Gastrocnemius medialis (tissue), 4 donors: ENCODE results near the gene DIPK1B. TPM values are rescaled to one million over a fixed set of nuclear protein-coding genes. Genes with fewer than 3 reads are reported as not detected.

Experiments used
- ATAC-seq, 2 donors: fragments of 150-250 bp; one replicate each; pipeline ENCODE4 v1.9.1; 2016
- DNase-seq, 2 donors: peaks; one replicate each; pipeline ENCODE4 v3.0.0-alpha.2; 2019
- H3K27ac ChIP-seq, 4 donors: fragments of 200-600 bp; sonication (generic); 1 replicate in 1 of 4; 2 replicates in 3 of 4; pipeline ENCODE4 v1.5.1; 2016 to 2018; ENCODE audit warnings: mild to moderate bottlenecking in 2 of 4, moderate library complexity in 1 of 4
- H3K27me3 ChIP-seq, 3 donors: fragments of 200-600 bp; sonication (generic) in 2 of 3; 1 replicate in 1 of 3; 2 replicates in 2 of 3; pipeline versions ENCODE4 v1.5.1 to v1.6.0; 2016 to 2019; ENCODE audit warnings: mild to moderate bottlenecking in 1 of 3, moderate library complexity in 1 of 3
- H3K36me3 ChIP-seq, 2 donors: fragments of 200-600 bp; sonication (generic) in 1 of 2; one replicate each; pipeline ENCODE4 v1.5.1; 2017 to 2018
- H3K4me1 ChIP-seq, 2 donors: fragments of 200-600 bp; sonication (generic) in 1 of 2; one replicate each; pipeline ENCODE4 v1.5.1; 2016 to 2017; ENCODE audit warnings: mild to moderate bottlenecking in 2 of 2
- H3K4me3 ChIP-seq, 4 donors: fragments of 200-600 bp; sonication (generic) in 3 of 4; 1 replicate in 1 of 4; 2 replicates in 3 of 4; pipeline ENCODE4 v1.5.1; 2016 to 2019; ENCODE audit warnings: mild to moderate bottlenecking in 2 of 4
- H3K9me3 ChIP-seq, 3 donors: fragments of 200-600 bp; sonication (generic) in 2 of 3; 1 replicate in 1 of 3; 2 replicates in 2 of 3; pipeline ENCODE4 v1.5.1; 2016 to 2019
- POLR2A ChIP-seq, 2 donors: fragments of 450-650 bp; IDR thresholded peaks; one replicate each; pipeline ENCODE4 v1.6.1; 2017; ENCODE audit warnings: antibody characterized with exemption in 2 of 2, mild to moderate bottlenecking in 2 of 2, moderate library complexity in 2 of 2
- in situ Hi-C, 4 donors: fragments of 200-750 bp; cut with MboI; loops; one replicate each; pipeline versions ENCODE4 v1.15.0 to v1.8.0; 2017; ENCODE audit warnings: low sequenced_read_pairs in 4 of 4
- intact Hi-C: fragments of 100-400 bp; cut with DNase I; formaldehyde crosslinking; loops from one replicate; pipeline ENCODE4 v1.15.1; 2023; ENCODE audit warnings: low total_unique reads
- total RNA-seq, 4 donors: library from RNA; depleted of rRNA; stranded (reverse); fragments of >200 nt; gene quantifications; one replicate each; pipeline versions ENCODE4 v1.1.0 to v1.2.3, GENCODE V29; 2016
- TF ChIP-seq, protein P1 (sequence below), 5 experiments: fragments of 450-650 bp in 3 of 5; fragments of 200-600 bp in 2 of 5; sonication (generic) in 2 of 5; IDR thresholded peaks in 4 of 5; conservative IDR thresholded peaks in 1 of 5; 1 replicate in 4 of 5; 2 replicates in 1 of 5; pipeline ENCODE4 v1.5.1; 2016 to 2019; ENCODE audit warnings: antibody characterized with exemption in 5 of 5, mild to moderate bottlenecking in 3 of 5, moderate library complexity in 3 of 5

Gene DIPK1B
- total RNA-seq, 4 donors from 2014 or later: 1.8 to 4.6 (median 3.8) TPM

DNA sequence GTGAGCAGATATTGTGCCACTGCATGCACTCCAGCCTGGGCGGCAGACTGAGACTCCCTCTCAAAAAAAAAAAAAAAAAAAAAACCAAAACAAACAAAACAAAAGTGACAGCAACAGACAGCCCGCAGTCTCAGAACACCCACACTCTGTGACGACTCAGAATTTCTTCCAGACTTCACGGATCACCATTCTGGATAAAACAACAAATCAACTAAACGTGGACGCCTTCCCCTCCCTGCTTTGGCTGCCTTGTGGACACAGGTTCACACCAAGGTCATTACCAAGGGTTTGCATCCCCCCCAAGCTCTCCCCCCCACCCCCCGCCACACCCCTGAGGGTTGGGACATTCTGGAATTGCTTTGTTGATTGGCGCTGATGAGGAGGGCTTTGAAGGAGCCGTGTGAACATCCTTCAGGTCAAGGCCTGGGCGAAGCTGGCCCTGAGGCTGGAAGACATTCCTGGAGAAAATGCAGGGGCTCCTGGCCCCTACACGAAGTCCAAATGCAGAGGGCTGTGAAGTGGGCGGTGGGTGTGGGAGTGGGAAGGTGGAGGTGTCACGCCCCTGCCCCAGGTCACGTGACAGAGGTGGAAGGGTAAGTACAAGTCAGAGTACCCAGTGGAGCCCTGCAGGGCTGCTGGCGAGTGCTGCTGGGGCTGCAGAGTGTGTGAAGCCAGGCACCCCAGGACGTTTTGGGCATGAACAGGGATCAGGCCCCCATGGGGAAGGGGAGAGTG lies 20.2 kb downstream of the DIPK1B start:
- in situ Hi-C loops (no loop called here), intact Hi-C loops (no loop called here)
- Histone ChIP-seq H3K4me3 (no peak overlapping the region), H3K4me1 (peaks cover 7 to 9% of the 10 kb centered on the region in 2 donors), H3K9me3 (no peaks in the 10 kb centered on the region), H3K36me3 (no peaks in the 10 kb centered on the region), H3K27me3 (no peaks in the 10 kb centered on the region), H3K27ac (no peak overlapping the region)
- DNase-seq (no peak), ATAC-seq (no peak)
- TF ChIP-seq, protein P1, sequence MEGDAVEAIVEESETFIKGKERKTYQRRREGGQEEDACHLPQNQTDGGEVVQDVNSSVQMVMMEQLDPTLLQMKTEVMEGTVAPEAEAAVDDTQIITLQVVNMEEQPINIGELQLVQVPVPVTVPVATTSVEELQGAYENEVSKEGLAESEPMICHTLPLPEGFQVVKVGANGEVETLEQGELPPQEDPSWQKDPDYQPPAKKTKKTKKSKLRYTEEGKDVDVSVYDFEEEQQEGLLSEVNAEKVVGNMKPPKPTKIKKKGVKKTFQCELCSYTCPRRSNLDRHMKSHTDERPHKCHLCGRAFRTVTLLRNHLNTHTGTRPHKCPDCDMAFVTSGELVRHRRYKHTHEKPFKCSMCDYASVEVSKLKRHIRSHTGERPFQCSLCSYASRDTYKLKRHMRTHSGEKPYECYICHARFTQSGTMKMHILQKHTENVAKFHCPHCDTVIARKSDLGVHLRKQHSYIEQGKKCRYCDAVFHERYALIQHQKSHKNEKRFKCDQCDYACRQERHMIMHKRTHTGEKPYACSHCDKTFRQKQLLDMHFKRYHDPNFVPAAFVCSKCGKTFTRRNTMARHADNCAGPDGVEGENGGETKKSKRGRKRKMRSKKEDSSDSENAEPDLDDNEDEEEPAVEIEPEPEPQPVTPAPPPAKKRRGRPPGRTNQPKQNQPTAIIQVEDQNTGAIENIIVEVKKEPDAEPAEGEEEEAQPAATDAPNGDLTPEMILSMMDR (IDR thresholded peaks at IDR 0.05 in 4 of 5, conservative IDR thresholded peaks at IDR 0.05 in 1 of 5): no peak
- TF ChIP-seq POLR2A (IDR thresholded peaks at IDR 0.05): no peak

DNA sequence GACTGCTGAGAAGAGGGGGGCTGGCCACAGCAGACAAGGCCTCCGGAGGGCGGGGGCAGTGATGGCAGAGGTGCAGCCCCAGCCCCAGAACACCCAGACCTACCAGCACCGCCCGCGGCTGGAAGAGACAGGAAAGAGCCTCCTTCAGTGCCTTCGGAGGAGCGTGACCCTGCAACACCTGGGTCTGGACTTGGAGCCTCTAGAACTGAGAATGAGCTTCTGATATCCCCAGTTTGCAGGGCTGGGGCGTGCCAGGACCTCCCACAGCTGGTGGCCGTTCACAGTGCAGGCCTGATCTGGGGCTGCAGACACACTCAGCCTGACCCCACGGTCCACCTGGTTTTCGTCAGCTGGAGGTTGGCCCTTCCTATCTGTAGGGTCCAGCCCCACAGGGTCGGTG lies 21.2 kb downstream of the DIPK1B start:
- Histone ChIP-seq H3K4me1 (peaks cover 7% of the 10 kb centered on the region in 2 donors), H3K4me3 (no peak overlapping the region), H3K27me3 (no peaks in the 10 kb centered on the region), H3K9me3 (no peaks in the 10 kb centered on the region), H3K36me3 (no peaks in the 10 kb centered on the region), H3K27ac (no peak overlapping the region)
- TF ChIP-seq, protein P1 (IDR thresholded peaks at IDR 0.05 in 4 of 5, conservative IDR thresholded peaks at IDR 0.05 in 1 of 5): no peak
- TF ChIP-seq POLR2A (IDR thresholded peaks at IDR 0.05): no peak
- no peak for DNase-seq
- intact Hi-C loops: no loop called here
- ATAC-seq: no peak
- in situ Hi-C loops: no loop called here

DNA sequence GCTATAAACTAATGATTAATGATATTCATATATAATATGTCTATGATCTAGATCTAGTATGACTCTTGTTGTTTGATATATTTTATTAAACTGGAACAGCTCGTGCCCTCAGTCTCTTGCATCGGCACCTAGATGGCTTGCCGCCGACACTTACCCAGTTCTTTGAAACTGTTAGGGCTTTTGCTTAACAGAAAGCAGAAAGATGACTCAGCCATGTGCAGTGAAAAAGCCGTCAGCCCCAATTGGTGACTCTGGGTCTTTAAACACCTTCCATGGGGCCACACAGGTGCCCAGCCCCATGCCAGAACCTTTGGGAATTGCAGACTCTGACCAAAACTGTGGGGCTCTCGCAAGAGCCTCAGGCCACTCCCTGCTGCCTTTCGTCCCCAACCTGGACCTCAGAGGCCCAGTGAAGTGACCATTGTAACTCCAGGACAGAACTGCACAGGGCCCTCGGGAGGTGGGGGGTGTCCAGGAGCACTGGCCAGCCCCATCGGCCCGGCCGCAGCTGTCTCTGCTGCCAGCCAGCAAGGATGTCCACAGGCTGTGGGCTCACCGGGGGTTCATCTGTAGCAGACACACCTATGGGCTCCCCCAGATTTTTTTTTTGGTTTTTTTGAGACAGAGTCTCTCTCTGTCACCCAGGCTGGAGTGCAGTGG lies 22.6 kb downstream of the DIPK1B start:
- no peaks in the 10 kb centered on the region for H3K4me1 ChIP-seq
- H3K36me3 ChIP-seq: no peaks in the 10 kb centered on the region
- no peak for ATAC-seq
- no peak overlapping the region for H3K4me3 ChIP-seq
- no peak overlapping the region for H3K27ac ChIP-seq
- H3K9me3 ChIP-seq: no peaks in the 10 kb centered on the region
- intact Hi-C loops: no loop called here
- in situ Hi-C loops: no loop called here
- peaks cover 2% of the 10 kb centered on the region in 3 donors for H3K27me3 ChIP-seq
- no peak for DNase-seq
- no peak for TF ChIP-seq POLR2A (IDR thresholded peaks at IDR 0.05)
- TF ChIP-seq, protein P1 (IDR thresholded peaks at IDR 0.05 in 4 of 5, conservative IDR thresholded peaks at IDR 0.05 in 1 of 5): no peak

DNA sequence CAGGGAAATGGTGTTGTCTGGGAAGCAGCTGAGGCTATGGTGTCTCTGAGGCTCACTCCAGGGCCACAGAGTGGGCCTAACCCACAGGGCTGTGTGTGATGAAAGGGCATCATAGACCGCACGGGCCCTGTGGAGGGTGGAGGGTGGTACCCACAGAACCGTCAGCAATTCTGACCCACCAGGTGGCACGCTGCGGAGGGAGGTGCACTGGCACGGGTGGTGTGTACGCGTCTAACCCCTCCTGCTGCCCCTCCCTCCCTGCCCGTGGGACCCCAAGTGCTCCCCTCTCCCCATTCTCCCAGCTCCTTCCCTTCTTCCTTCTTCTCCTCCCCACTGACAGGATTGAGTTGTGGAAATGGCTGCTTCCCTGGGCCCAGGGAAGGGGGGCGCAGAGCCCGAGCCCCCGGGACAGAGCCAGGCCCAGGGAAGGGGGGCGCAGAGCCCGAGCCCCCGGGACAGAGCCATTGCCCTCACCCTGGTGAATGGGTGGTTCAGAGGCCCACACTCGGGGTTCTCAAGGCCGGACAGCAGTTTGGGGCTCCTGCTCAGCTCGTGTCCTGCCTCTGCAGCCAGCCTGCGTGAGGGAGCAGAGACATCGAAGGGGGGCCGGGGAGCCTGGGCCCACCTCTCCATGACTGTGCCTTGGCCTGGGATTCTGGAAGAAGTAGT lies 23.6 kb downstream of the DIPK1B start:
- H3K4me3 ChIP-seq: no peak overlapping the region
- in situ Hi-C loops: no loop called here
- no peaks in the 10 kb centered on the region for H3K4me1 ChIP-seq
- no peaks in the 10 kb centered on the region for H3K9me3 ChIP-seq
- no peak overlapping the region for H3K27ac ChIP-seq
- DNase-seq: no peak
- peaks cover 7 to 11% (median 11%) of the 10 kb centered on the region in 3 donors for H3K27me3 ChIP-seq
- intact Hi-C loops: no loop called here
- TF ChIP-seq, protein P1 (IDR thresholded peaks at IDR 0.05 in 4 of 5, conservative IDR thresholded peaks at IDR 0.05 in 1 of 5): no peak
- no peak for TF ChIP-seq POLR2A (IDR thresholded peaks at IDR 0.05)
- ATAC-seq: no peak
- H3K36me3 ChIP-seq: no peaks in the 10 kb centered on the region
